HCT116 (cell line): Measurements from ENCODE around the gene NID2.

Experiments used
- CBX3 ChIP-seq: IDR thresholded peaks from 2 replicates; pipeline ENCODE4 v1.6.1; 2012; ENCODE audit warnings: low read depth
- JUND ChIP-seq: IDR thresholded peaks from 2 replicates; pipeline ENCODE4 v1.6.1; 2012
- POLR2A ChIP-seq: IDR thresholded peaks from 2 replicates; pipeline ENCODE4 v1.7.0; 2011; ENCODE audit warnings: borderline replicate concordance; ENCODE audit not compliant: insufficient read depth, insufficient read length; ENCODE audit errors: extremely low read depth
- POLR2AphosphoS5 ChIP-seq: IDR thresholded peaks from 2 replicates; pipeline ENCODE4 v1.6.1; 2011; ENCODE audit warnings: mild to moderate bottlenecking, low read depth, low read length, moderate library complexity
- REST ChIP-seq: IDR thresholded peaks from 2 replicates; pipeline ENCODE4 v1.6.1; 2012; ENCODE audit warnings: low read depth
- SIN3A ChIP-seq: IDR thresholded peaks from 2 replicates; pipeline ENCODE4 v1.6.1; 2012; ENCODE audit warnings: low read depth
- YY1 ChIP-seq: IDR thresholded peaks from 2 replicates; pipeline ENCODE4 v1.6.1; 2011; ENCODE audit warnings: low read length, low read depth, moderate library complexity, mild to moderate bottlenecking; ENCODE audit not compliant: insufficient replicate concordance; ENCODE audit errors: extremely low read depth
- ZNF274 ChIP-seq: fragments of 200-500 bp; sonication (Bioruptor generic); IDR thresholded peaks from 2 replicates; pipeline ENCODE4 v1.6.1; 2014; ENCODE audit warnings: mild to moderate bottlenecking, low read depth, low read length, inconsistent platforms
- TF ChIP-seq, protein P1 (sequence below), 3 experiments: fragments of 200-600 bp in 1 of 3; sonication (generic) in 1 of 3; IDR thresholded peaks in 2 of 3; conservative IDR thresholded peaks in 1 of 3; 2 replicates each; pipeline ENCODE4 v1.5.1; 2012 to 2017; ENCODE audit warnings: low read depth in 2 of 3, low read length in 2 of 3, antibody characterized with exemption in 1 of 3, borderline replicate concordance in 1 of 3, control low read depth in 1 of 3, mild to moderate bottlenecking in 1 of 3, mixed read lengths in 1 of 3, mixed run types in 1 of 3, moderate library complexity in 1 of 3; ENCODE audit not compliant: insufficient read depth in 1 of 3
- TF ChIP-seq, protein P2 (sequence below): IDR thresholded peaks from 2 replicates; pipeline ENCODE4 v1.6.1; 2012

DNA sequence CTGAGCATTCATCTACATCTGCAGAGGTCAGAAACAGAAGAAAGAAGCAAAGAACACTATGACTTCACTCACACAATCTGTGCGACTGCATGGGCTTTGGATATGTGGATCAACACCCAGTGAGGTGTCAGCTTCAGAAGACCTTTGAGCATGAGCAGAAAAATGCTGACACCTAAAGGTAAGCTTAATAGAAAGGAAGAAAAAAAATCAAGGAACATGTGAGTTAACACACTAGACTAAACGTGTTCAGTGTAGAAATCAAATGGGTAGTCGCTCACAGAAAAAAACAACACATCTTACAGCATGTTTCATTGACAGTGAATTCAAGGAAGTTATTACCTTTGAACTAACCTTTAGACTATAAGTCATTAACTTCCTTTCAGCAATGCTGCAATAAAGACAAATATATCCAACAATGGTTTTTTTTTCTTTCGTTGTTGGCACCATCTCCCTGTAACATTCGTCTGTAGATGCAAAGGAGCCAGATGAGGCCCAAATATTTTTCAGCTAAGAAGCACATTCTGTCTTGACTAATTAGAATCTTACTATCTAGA lies 48.6 kb downstream of the NID2 start:
- TF ChIP-seq CBX3 (no peak), REST (no peak), POLR2A (no peak), ZNF274 (no peak), JUND (no peak), YY1 (no peak), SIN3A (no peak), POLR2AphosphoS5 (no peak)
- TF ChIP-seq, protein P1, sequence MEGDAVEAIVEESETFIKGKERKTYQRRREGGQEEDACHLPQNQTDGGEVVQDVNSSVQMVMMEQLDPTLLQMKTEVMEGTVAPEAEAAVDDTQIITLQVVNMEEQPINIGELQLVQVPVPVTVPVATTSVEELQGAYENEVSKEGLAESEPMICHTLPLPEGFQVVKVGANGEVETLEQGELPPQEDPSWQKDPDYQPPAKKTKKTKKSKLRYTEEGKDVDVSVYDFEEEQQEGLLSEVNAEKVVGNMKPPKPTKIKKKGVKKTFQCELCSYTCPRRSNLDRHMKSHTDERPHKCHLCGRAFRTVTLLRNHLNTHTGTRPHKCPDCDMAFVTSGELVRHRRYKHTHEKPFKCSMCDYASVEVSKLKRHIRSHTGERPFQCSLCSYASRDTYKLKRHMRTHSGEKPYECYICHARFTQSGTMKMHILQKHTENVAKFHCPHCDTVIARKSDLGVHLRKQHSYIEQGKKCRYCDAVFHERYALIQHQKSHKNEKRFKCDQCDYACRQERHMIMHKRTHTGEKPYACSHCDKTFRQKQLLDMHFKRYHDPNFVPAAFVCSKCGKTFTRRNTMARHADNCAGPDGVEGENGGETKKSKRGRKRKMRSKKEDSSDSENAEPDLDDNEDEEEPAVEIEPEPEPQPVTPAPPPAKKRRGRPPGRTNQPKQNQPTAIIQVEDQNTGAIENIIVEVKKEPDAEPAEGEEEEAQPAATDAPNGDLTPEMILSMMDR (IDR thresholded peaks at IDR 0.05 in 2 of 3, conservative IDR thresholded peaks at IDR 0.05 in 1 of 3; ENCODE audit: borderline replicate concordance in 1 of 3, insufficient read depth in 1 of 3, low read depth in 2 of 3, low read length in 2 of 3), result no peak
- TF ChIP-seq, protein P2, sequence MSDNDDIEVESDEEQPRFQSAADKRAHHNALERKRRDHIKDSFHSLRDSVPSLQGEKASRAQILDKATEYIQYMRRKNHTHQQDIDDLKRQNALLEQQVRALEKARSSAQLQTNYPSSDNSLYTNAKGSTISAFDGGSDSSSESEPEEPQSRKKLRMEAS, result no peak
